CD4-positive, alpha-beta T cell treated with Interleukin-4 for 1 hour (primary cell): Measurements from ENCODE around the gene TBC1D32.
"Not testable (repeated sequence)": the region's sequence is repeated elsewhere in the genome, so short reads cannot be mapped to it uniquely, and the experiment has no call there.

Experiments
- DNase-seq, 2 donors: peaks; one replicate each; pipeline ENCODE4 v3.0.0-alpha.2; 2020 to 2022

Gene TBC1D32

GRCh38 chr6:121112356-121112755 lies 221.9 kb downstream of the TBC1D32 start:
- no peak for DNase-seq

DNA sequence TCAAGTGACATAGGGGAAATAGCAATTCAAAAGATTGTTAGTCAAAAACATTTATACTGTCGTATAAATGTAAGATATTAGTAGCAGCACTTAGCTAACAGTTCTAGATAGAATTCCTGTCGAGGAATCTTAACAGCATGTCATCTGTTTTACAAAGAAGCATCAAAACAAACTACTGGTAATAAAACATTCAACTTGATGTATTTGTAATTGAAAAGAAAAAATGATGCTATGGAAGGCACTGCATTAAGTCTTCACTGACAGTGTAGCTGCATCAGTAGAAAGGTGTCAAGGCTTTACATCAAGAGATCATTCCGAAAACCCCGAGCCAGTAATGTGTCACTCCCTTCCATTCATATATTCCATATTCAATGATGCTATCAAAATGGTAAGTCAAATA lies 223.5 kb downstream of the TBC1D32 start:
- no peak for DNase-seq

- no peak for DNase-seq
Measured at GRCh38 chr6:121106962-121107361, 227.3 kb downstream of the TBC1D32 start.

GRCh38 chr6:121105461-121105860 lies 228.8 kb downstream of the TBC1D32 start:
- DNase-seq = no peak

- no peak for DNase-seq
Measured at GRCh38 chr6:121093928-121094327, 240.4 kb downstream of the TBC1D32 start.

DNA sequence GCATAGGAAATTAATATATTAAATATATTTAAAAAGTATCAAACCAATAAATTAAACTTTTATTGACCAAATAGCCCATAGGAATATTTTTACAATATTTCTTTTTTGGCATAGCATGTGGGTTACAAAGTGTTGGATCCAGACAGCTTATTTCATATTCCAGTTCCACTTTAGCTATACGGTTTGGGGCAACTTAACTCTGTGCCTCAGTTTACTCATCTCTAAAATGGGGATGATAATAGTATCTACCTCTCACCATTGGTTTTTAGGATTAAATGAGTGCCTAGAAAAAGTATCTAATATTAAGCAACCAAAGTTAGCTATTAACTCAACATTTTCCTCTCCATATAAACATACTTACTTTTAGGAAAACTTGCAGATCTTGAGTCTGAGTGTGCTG lies 243.8 kb downstream of the TBC1D32 start:
- DNase-seq = no peak

DNA sequence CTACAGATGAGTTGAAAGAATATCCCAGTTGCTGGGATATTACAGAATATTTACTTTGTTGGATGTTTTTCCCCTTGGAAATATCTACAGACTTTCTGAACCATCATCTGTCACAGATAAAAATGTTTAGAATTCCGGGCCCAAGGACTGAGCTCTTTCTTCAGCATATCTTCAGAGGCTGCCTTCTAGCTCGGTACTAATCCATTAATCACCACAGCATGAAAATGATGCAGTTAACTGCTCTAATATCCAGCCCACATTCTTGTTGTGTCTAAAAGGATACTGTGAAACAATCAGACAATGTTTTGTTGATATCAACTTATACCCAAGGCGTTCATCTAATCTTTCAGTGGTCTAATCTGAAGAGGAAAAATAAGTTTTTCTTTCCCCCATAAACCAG lies 247.4 kb downstream of the TBC1D32 start:
- no peak for DNase-seq

DNA sequence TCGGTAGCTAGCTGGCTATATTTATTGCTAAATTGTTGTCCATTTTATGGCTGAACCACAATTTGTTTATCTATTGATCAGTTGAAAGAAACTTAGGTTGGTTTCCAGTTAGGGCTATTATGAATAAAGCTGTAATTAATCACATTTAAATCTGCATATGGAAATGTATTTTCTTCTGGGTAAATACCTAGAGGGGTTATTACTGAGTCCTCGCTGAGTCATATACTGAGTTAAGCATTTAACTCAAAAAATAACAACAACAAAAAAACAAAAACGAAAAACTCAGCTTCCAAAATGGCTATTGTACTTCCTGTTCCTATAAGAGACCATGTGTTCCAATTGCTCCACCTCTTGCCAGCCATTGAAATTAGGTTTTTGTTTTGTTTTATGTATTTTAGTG lies 258.2 kb downstream of the TBC1D32 start:
- DNase-seq = no peak

DNA sequence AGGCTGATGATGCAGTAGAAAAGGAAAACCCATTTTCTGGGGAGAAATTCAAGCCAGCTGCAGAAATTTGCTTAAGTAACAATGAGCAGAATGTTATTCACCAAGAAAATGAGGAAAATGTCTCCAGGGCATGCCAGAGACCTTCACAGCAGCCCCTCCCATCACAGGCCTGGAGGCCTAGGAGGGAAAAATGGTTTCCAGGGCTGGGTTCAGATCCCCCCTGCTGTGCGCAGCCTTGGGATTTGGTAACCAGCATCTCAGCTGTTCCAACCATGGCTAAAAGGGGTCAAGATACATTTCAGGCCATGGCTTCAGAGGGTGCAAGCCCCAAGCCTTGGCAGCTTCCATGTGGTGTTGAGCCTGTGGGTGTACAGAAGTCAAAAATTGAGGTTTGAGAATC lies 265.5 kb downstream of the TBC1D32 start:
- DNase-seq = not testable (repeated sequence)

- no peak for DNase-seq
Measured at GRCh38 chr6:121067381-121067780, 266.9 kb downstream of the TBC1D32 start.

GRCh38 chr6:121064345-121064744 lies 269.9 kb downstream of the TBC1D32 start:
- DNase-seq = no peak

- DNase-seq = peak in 1 of 2 donors; percentile 40
Measured at GRCh38 chr6:121055572-121056163, 278.6 kb downstream of the TBC1D32 start.

GRCh38 chr6:121048593-121048992 lies 285.7 kb downstream of the TBC1D32 start:
- not testable (repeated sequence) for DNase-seq

- not testable (repeated sequence) for DNase-seq
Measured at GRCh38 chr6:121044905-121045304, 289.4 kb downstream of the TBC1D32 start.

- DNase-seq = not testable (repeated sequence)
Measured at GRCh38 chr6:121043706-121044105, 290.6 kb downstream of the TBC1D32 start.

GRCh38 chr6:121043211-121043610 lies 291.1 kb downstream of the TBC1D32 start:
- not testable (repeated sequence) for DNase-seq

DNA sequence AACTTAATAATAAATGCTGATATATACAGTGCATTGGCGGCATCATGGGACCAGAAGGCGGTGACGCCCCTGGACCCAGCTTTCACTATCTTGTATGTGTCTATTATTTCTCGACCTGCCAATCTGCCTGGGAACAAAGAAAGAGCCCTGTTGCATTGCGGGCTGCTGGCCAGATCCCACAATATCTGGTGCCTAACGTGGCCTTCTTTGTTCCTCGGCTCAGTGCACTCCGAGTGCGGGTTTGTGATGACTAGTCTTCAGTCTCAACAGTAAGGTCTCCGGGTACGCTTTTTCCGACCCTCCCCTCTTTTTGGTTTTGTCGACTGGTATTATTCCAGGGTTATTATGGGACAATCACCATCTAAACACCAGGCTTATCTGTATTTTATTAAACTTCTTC lies 291.5 kb downstream of the TBC1D32 start:
- DNase-seq = no peak

DNA sequence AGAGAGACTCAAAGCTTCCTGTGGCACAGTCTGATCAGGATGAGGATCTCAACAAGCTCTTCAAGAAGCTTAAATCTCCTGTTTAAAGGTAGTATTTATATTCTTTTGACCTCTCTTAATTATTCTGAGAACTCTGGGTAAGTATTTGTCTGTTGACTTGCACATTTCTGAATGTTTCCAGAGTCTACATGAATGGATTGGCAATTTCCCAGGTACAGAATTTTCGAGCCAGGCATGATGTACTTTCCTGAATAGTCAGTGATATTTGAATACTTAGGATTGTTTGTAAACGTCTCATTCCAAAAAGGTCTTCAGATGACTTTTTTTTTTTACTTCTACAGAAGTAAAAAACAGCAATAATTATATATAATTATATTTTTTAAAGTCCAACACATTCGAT lies 293.4 kb downstream of the TBC1D32 start:
- no peak for DNase-seq

DNA sequence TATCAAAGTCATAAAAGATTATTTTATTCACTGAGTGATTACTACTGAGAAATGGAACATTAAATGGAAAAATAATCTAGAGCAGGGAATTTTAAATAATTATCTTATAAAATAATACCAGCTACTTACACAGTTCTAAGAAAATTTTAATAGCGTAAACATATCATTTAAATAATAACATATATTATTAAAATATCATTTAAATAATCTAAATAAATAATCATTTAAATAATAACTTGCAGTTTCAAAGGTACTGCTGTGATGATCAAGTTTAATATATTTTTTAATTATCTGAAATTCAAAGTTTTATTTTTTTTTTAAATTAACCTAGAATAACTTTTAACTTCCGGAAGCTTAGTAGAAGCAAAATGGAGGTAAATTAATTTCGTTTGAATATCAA lies 301.2 kb downstream of the TBC1D32 start:
- DNase-seq = no peak

DNA sequence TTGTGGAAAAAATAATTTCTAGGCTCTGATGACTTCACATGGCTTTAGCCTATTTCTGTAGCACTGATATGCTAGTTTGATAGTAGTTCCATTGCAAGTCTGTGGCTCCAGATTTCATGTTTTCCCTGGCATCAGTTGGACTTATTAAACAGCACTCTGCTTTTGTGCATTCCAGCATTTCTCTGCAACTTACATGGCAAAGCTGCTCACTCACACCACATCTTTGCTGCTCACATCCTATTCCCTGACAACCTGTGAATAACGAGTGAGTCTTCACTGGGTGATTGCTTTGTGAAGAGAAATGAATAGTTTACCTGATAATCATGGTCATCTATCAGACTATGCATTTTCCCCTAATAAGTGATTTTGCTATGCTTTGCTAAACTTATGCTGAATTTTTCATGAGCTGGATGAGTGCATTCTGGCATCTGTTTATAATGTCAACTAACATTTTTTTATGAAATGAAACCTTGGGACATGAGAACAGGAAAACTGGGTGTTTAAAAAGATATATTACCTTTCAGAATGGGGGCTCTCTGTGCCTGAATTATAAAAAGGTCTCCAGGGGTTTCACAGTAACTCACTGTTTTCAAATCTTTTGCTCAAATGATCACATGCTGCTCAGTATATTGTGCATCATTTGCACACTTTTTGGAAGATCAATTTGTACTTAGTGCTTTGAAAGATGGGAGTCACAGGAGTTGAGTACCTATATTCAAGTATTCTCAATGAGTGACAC lies 301.8 kb downstream of the TBC1D32 start:
- no peak for DNase-seq
